T1000 (cell line): Measurements from ENCODE around the gene AVPR2.

Source experiments
- DNase-seq: peaks from one replicate; lab custom pipeline; 2025; ENCODE audit warnings: mixed read lengths; lab: John Stamatoyannopoulos, UW

Gene AVPR2

DNA sequence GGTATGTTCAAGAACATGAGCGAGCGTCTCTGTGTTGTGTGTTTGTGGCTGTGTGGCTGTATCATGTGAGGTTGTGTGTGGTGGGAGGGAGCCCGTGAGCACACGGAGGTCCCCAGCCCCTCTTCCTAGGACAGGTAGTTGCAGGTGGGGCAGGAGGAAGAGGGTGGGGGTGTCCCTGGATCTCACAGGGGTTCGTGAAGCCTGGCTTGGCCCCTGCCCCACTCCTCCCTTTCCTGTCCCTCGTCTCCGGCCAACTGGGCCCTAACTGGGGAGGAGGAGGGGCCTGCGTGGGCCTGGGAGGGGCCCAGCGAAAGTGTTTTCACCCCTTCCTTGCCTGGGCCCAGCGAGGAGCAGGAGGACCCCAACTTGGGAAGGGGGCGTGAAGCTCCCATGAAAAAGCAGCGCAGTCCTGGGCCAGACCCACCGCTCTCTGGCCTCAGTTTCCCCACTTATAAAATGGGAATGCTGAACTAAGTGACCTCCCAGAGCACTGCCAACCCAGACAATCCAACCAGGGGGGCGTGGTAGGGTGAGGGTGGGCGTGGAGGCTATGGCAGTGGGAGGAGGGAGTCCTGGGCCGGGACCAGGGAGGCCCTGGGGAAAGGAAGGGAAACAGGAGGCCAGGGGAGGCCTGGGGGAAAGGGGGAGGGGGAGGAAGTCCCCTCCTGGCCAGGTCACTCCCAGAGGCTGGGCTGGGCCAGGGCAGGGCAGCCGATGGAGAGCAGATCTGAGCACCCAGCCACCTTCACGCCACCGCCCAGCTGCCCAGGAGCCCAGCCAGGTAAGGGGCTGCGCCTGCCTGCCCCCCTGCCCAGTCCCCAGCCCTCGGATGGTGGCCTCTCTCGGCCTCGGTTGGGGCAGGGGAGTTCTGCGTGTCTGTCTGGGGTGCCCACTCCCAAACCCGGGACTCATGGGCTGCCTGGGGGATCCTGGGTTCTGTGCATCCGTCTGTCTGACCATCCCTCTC lies at the start of gene AVPR2:
Gene AVPR2, plus strand, starts transcription at position 683 of the 967 bp plus-strand sequence. CDS start 473 bp downstream, outside the sequence.
- DNase-seq = no peak

DNA sequence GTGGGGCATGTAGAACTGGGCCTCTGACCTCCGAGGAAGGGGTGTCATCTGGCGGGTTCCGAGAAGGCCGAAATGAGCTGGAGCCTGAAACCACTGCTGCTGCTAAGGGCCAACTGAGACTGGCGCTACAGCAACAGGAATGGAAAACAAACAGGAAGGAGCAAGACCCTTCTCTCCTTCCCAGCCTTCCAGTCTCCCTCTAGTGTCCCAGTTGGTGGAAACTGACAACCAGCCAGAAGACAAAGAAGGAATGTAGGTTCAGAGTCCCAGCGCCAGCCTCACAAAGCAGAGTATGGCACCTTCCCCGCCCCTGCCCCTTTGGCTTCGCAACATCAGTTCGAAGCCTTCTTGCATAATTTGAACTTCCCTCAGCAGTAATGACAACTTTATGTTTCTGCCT lies 49.8 kb upstream of the AVPR2 start:
- DNase-seq = no peak

DNA sequence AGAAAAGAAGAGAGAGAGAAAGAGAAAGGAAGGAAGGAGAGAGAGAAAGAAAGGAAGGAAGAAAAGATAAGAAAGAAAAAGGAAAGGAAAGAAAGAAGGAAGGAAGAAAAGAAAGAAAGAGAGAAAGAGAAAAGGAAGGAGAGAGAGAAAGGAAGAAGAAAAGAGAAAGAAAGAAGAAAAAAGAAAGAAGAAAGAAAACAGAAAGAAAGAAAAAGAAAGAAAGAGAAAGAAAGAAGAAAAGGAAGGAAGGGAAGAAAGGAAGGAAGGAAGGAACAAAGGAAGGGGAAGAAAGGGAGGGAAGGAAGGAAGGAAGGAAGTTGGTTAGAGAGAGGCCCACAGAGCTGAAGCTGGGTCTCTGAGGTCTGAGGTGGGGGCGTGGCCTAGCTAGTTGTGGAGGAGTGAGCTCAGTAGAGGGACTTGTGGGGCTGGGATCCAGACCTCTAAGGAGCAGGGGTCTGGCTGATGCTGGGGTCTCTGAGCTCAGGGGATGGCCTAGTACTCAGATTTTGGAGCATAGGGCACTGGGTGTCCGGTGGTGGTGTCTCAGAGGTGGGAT lies 47.0 kb upstream of the AVPR2 start:
- no peak for DNase-seq

DNA sequence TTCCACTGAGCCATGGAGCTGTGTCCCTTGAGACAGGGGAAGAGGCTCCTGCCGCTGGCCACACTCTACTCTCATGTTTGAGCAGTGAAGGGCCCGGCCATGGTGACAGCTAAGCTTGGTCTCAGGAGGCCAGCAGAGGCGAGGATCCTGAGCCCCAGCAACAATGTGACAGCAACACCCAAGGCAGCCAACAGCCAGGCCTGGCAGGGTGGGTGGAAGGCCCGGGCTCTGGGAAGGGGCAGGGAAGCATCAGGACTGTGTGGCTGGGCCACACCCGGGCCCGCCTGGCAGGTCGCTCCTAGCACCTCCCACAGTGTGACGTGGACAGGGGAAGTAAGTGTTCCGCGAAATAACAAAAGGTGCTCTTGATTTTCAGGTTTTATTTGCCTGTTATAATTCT lies 43.3 kb upstream of the AVPR2 start:
- DNase-seq = no peak

DNA sequence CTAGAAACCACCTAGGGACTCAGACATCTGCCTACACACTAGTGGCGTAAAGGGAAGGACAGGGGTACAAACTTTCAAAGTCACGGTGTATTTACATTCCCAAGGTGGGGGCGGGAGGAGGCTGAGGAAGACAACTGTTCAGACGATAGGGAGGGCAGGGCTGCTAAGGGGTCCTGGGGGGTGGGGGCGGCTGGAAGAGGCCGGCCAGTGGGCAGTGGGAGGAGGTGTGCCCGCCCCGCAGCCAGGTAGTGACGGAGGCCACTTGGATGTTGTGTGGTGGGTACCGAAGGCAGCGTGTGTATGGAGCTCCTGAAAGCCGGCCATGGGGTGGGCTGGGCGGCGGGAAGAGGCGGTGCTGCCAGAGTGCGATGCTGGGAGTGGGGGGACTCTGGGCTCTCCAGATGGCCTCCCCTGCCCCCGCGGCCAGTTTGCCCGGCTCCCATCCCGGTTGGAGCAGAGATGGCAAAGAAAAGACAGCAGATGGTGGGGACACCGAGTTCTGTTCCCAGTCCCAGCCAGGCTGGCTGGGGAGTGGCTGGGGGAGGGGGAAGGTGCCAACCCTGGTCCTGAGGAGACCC lies 42.7 kb upstream of the AVPR2 start:
- DNase-seq = no peak

DNA sequence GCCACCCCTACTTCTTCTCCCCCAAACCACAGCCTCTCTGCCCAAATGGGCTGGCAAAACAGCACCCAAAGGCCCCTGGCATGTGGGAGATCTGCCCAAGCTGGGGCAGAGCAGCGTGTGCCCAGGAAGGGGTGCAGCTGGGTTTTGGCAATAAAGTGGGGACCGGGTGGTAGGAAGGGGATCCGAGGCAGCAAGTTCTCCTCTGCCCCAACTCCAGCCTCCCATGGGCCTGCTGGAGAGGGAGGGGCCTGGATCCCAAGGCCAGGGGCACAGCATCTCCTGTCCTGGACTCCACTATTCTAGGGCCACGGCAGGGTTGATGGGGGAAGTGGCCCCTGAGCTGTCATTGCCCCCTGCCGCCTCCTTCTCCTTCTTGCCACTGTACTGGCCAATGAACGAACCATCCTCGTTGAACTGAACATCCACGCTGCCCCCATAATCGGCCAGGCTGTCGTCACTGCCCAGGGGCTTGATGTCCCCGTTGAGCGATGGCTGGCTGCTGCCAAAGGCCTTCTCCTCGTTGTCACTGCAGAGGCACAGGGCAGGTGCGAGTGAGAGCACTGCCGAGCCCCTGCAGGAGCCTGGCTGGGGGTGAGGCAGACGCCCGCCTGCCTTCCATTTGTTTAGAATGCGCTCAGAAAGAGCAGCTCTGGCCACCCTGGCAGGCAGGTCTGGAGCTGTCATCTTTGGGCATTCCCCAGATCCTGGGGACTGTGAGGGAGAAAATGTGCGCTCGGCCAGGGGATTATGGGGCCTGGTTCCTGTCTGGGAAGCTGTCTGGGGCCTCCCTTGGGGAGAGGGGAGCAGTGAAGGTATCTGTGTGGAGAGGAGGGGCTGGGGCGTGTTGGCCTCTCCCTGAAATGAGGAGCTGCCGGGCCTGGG lies 41.9 kb upstream of the AVPR2 start:
- DNase-seq = no peak

DNA sequence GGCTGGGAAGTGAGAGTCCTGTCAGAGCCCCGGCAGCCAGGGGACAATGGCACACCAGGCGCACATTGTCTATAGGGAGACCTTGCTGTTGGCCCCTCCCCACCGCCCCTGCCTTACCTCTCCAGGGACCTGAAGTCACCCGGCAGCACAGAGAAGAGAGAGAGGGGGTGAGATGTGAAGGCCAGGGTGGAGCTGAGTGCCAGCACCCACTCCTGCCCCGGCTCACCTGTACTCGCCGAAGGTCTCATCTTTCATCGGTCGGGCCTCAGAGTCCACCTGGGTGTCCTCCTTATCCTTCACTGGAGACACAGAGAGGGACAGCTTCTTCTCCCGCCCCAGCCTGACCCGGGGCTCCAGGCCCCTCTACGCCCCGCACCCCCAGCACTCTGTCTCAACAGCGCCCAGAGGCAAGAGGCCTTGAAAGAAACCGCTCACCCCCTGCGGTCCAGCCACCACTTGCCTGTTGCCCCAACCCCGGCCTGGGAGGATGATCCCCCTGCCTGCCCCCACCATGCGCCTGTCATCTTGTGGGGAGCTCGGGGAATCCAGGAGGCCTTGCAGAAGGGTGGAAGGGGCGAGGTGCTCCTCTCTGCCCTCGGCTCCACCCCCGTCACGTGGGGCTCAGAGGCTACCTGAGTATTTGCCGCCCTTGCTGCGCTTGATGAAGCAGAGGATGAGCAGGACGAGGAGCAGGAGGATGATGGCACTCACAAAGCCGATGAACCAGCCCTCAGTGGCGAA lies 41.1 kb upstream of the AVPR2 start:
- no peak for DNase-seq

DNA sequence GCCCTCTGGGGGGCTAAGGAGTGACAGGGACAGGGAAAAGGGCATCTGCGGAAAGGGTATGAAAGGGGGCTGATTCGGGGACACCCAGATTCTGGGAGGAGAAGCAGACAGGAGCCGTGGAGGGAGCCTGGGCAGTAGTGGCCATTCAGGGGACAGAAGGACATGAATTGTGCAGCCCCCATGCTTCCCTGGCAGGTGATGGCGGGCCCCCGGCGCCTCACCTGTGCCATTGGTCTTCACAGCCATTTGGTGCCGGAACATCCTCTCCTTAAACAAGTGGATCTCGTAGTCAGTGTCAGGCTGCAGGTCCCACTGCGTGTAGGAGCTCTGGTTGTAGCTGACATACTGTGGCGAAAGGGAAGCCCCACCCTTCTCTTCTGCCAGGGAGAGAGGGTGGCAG lies 40.4 kb upstream of the AVPR2 start:
- DNase-seq = no peak

DNA sequence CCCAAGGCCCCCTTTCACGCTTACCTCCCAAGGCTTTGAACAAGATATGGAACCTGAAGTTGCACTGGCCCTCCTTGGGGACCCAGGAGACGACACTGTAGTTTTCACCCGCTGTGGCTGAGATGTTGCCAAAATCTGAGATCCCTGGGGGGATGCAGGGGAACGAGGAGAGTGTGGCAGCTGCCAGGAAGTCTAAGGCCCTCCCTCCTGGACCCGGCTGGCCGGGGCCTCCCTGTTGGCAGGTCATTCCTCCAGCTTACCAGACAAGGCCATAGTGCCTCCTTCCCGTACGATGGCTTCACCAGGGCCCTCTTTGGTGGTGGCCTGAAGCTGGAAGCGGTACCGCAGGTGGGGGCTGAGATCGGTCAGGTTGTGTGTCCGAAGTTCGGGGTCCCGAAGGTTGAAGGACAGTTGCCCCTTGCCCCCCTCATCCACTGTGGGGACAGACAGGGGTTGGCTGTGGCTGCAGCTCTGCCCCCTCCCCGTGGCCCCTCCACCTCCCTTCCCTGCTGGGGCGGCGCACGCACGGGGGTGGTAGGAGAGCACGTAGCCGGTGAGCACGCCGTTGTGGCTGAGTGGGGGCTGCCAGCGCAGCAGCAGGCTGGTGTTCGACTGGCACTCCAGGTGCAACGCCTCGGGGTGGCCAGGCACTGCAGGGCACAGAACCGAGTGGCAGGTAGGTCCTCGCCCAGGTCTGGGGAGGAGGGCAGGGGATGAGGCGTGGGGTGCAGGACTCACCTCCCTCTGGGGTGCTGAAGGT lies 39.7 kb upstream of the AVPR2 start:
- DNase-seq = no peak

DNA sequence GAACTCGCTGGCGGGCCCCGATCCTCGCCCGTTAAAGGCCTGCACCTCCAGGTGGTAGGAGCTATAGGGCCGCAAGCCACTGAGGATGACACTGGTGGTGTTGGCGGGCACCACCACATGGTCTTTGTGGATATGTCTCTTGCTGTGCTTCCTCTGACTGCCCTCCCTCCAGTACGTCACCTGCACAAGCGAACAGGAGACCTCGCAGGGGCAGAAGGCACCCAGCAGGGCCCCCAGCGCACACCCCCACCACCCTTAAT lies 39.2 kb upstream of the AVPR2 start:
- no peak for DNase-seq

DNA sequence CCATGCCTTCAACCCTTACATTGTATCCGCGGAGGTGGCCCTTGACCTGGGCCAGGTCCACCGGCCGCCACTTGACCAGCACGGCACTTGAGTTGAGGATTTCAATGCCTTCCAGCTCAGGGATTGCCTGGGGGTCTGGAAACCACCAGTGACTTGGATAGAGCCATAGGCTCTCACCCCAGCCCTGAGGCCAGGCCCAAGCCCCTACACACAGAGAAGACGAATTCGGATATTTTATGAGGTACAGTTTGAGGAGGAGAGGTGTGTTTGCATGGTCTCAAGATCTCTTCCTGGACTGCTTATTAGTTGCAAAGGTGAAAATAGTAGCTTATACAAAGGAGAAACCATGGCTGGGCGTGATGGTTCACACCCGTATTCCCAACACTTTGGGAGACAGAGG lies 38.8 kb upstream of the AVPR2 start:
- DNase-seq = no peak

DNA sequence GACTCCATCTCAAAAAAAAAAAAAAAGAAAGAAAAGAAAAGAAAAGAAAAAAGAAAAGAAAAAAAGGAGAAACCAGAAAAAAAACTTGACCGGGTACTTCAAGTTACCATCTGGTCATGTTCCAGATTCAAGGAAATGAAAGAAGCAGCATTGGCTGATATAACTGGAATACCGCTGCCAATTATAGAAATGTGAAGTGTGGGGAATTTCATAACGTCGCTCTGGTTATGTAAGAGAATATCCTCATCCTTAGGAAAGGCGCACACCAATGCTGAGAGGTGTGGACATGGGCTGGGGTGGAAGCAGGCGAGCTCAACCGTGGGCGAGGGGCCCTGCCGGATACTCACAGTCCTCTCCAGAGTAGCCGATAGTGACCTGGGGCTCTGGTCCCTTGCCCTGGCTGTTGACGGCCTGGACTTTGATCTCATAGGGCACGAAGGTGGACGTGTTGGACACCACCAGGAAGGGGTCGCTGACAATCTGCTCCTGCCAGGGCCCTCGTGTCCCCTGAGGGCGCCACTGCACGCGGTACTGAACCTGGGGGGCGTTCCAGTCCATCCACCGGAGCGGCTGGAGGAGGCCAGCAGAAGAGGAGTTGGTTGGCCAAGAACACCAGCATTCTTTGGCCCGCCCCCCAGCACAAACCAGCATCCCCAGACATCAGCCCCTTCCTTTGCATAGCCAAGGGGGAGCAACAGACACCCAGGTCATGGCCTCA lies 38.0 kb upstream of the AVPR2 start:
- no peak for DNase-seq

DNA sequence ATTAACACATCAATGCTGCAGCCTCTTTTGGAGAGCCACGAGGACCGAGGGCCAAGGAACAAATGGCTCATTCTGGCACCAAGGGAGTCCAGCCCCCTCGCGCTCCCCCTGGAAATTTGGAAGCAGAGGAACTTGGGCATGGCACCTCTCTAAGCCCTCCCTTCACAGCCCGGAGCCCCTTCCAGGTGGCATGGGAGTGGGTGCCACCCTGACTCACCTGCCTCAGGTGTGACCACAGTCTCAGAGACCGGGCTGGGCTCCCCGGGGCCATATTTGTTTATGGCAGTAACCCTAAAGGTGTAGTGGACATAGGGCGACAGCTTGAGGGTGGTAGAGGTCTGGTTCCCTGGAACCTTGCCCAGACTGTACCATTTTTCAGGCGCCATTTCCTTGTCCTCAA lies 37.3 kb upstream of the AVPR2 start:
- DNase-seq = no peak

DNA sequence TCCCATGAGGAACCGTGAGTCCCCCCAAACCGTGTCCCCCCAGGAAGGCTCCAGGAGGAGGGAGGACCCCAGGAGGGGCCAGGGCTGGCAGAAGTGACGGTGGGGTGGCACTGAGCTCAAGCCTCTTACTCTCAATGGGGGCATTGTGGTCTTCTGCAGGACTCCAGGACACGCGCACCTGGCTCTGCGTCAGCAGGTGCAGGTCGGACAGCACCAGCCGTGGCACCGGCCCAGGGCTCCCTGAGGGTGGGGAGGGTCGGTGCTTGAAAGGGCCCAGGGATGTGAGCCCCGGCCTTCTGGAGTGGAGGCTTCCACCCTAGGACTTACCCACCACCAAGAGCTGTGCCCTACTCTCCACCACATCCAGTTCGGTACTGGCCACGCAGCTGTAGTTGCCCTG lies 36.8 kb upstream of the AVPR2 start:
- no peak for DNase-seq

DNA sequence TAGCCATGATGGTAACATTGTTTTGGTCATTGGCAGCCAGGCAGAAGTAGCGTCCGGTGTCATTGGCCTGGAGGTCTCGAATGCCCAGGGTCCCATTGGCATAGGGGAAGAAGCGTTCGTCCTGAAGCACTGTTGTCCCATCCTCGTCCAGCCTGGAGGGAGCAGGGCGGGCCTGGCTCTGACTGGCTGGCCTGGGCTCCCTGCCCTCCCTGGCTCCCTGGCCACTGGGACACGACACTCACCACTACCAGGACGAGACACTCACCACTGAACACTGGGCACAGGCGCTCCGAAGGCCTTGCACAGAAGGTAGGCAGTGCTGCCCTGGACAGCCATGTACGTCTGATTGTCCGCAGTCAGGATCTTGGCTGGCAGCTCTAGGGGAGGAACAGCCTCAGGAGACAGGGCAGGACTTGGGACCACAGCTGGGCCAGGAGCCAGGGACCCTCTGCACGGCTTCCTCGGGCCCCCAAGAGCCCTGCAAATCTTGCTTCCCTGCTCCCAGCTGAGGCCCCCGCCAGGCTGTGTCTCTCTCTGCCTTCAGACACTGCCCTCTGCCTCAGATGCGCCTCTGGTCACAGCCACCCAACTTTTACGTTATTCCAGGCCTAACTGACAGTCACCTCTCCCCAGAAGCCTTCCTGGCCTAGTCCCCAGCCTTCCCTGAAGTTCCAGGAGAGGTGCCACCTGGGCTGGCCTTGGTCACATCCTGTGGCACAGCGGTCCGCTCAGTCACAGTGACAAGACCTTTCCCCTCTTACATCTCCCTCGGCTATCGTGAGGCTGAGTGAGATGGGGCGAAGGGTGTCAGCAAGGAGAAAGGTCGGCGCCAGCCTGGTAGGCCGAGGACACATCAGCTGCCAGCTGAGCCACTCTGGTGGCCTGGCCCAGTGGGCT lies 35.6 kb upstream of the AVPR2 start:
- DNase-seq = no peak

DNA sequence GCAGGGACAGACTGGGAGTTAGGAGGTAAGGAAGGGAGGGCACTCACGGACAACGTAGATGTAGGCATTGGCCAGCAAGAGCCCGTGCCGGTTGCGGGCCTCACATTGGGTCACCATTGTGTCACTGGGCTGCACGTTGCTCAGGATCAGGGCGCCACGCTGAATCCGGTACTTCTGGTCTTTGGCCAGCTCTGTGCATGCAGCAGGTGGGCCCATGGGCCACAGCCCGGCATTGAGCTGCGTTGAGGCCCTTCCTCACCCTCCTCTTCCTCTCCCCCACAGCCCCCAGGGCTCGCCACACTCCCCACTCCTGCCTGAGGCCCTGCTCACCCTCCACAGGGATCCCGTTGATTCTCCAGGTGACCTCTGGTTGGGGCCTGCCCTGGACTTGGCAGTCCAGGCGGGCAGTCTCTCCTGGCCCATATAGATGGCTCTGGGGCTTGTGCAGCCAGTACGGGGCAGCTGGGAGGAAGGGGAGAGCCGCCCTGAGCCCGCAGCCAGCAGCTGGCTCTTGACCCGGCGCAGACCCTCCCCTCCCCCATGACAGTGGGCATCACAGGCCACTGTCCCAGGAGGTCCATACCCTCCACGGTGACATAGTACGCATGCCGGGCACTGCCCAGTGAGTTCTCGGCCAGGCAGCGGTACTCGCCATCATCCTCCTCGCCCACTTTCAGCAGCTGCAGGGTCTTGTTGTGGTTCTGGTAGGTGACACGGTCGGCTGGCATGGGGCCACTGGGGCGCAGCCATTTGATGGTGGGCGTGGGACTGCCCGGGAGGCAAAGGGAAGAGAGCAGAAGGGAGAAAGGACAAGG lies 34.8 kb upstream of the AVPR2 start:
- no peak for DNase-seq

DNA sequence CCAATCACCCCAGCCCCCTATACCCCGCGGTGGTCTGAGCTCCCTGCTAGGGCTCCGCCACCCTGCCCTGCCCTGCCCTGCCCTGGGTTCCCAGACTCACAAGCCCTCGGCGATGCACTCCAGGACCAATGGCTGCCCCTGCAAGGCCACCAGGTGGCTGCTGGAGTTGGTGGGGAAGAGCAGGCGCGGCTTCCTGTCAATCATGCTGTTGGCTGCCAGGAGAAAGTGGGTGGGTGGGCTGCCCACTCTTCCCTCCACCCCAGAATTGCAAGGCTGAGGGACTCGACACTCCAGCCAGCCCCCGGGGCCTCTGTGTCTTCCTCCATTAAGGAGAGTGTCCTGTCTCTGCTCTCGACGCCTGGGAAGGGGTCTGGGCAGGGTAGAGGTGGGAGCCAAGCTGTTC lies 34.2 kb upstream of the AVPR2 start:
- DNase-seq = no peak

DNA sequence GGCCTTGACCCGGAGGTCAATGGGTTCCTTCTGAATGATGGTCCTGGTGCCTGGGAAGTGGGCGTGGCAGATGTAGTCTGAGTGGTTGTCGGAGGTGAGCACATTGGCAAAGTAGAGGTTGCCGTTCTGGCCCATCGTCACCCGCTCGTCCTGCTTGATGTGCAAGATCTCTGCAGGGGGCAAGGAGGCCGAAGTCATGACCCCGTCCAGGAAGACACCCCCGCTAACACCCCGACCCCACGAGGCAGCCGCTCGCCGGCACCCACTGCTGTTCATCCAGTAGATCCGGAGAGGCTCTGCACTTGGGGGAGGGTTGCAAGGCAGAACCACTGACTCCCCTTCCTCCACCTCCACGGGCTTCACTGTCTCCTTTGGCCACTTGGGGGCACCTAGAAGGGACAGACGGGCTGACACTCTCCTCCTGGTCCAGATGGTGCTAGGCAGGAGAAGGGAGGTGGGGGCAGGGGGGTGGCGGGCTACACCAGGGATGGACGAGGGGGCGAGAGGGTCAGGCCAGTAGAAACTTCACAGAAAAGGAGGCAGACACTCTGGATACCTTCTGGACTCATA lies 33.6 kb upstream of the AVPR2 start:
- DNase-seq = no peak
